Suprapubic skin (tissue), 4 donors: ENCODE data around the gene HID1. TPM values are rescaled to one million over a fixed set of nuclear protein-coding genes. Genes with fewer than 3 reads are reported as not detected.

Experiments used
- DNase-seq, 2 donors: peaks; one replicate each; pipeline ENCODE4 v3.0.0-alpha.2; 2019; ENCODE audit warnings: low spot score in 2 of 2
- H3K27ac ChIP-seq: fragments of 200-600 bp; sonication (generic); one replicate; pipeline ENCODE4 v1.5.1; 2019
- H3K27me3 ChIP-seq: fragments of 200-600 bp; sonication (generic); one replicate; pipeline ENCODE4 v1.5.1; 2019
- H3K36me3 ChIP-seq: fragments of 200-600 bp; sonication (generic); one replicate; pipeline ENCODE4 v1.5.1; 2019
- H3K4me1 ChIP-seq: fragments of 200-600 bp; sonication (generic); one replicate; pipeline ENCODE4 v1.5.1; 2019
- H3K4me3 ChIP-seq: fragments of 200-600 bp; sonication (generic); one replicate; pipeline ENCODE4 v1.5.1; 2019; ENCODE audit warnings: mild to moderate bottlenecking
- H3K9me3 ChIP-seq: fragments of 200-600 bp; sonication (generic); one replicate; pipeline ENCODE4 v1.5.1; 2019
- EP300 ChIP-seq: sonication (generic); formaldehyde crosslinking; IDR thresholded peaks from one replicate; pipeline ENCODE4 v1.6.1; 2017; ENCODE audit warnings: antibody characterized with exemption
- POLR2A ChIP-seq, 2 donors: fragments of 450-650 bp; IDR thresholded peaks; one replicate each; pipeline ENCODE4 v1.6.1; 2017; ENCODE audit warnings: antibody characterized with exemption in 2 of 2, mild to moderate bottlenecking in 2 of 2, moderate library complexity in 2 of 2
- POLR2AphosphoS5 ChIP-seq, 3 donors: sonication (generic); formaldehyde crosslinking; IDR thresholded peaks; one replicate each; pipeline ENCODE4 v1.6.1; 2017; ENCODE audit warnings: antibody characterized with exemption in 3 of 3
- WGBS: methylation state at CpG from one replicate; pipeline ENCODE4 v1.1.5; 2018; 5-methylcytosine and 5-hydroxymethylcytosine counted together
- total RNA-seq, 4 donors: library from RNA; depleted of rRNA; stranded (reverse); fragments of >200 nt; gene quantifications; one replicate each; pipeline ENCODE4 v1.1.0, GENCODE V29; 2016
- TF ChIP-seq, protein P1 (sequence below), 2 donors: fragments of 200-600 bp in 1 of 2; fragments of 450-650 bp in 1 of 2; sonication (generic) in 1 of 2; IDR thresholded peaks; one replicate each; pipeline ENCODE4 v1.5.1; 2016 to 2019; ENCODE audit warnings: antibody characterized with exemption in 2 of 2, mild to moderate bottlenecking in 1 of 2, moderate library complexity in 1 of 2

The HID1 gene
- total RNA-seq, 4 donors from 2014 or later = 3.4 to 13.7 (median 9.5) TPM

DNA sequence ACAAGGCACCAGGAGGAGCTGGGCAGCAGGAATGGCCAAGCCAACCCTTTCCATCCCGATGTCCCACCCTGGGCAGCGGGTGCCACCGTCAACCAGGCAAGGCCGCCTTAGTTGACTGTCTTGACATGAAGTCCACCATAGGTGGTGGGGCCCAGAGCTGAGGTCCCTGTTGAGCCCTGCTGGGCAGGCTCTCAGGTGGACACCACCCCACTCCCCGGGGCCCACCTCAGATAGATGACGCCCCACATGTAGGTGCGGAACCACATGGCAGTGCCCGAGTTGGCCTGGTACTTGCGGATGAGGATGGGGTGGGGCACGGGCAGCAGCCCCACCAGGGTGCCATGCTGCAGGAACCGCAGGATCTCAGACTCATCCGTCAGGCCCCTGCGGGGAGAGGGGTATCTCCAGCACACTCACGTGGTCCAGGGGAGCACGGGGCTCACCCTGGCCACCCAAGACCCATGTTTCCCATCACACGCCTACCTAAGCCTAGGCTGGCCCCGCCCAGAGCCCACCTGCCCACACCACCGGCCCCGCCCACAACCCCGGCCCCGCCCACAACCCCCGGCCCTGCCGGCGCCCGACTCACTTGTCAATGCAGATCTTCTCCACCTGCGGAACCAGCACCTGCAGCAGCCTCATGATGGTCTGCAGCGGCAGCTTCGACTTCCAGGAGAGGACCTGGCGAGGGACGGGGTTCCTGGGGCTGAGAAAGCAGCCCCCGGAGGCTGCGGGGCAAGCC, 20.7 kb downstream of the HID1 start:
- Histone ChIP-seq H3K27me3 (peaks cover 16% of the 10 kb centered on the region), H3K27ac (no peak overlapping the region), H3K4me3 (no peak overlapping the region), H3K4me1 (no peaks in the 10 kb centered on the region), H3K9me3 (no peaks in the 10 kb centered on the region), H3K36me3 (no peaks in the 10 kb centered on the region)
- no peak for DNase-seq
- 65% methylated on average over 22 of the region's 32 CpGs for WGBS
- no peak for TF ChIP-seq POLR2A (IDR thresholded peaks at IDR 0.05)
- TF ChIP-seq POLR2AphosphoS5 (IDR thresholded peaks at IDR 0.05) = no peak
- TF ChIP-seq, protein P1, sequence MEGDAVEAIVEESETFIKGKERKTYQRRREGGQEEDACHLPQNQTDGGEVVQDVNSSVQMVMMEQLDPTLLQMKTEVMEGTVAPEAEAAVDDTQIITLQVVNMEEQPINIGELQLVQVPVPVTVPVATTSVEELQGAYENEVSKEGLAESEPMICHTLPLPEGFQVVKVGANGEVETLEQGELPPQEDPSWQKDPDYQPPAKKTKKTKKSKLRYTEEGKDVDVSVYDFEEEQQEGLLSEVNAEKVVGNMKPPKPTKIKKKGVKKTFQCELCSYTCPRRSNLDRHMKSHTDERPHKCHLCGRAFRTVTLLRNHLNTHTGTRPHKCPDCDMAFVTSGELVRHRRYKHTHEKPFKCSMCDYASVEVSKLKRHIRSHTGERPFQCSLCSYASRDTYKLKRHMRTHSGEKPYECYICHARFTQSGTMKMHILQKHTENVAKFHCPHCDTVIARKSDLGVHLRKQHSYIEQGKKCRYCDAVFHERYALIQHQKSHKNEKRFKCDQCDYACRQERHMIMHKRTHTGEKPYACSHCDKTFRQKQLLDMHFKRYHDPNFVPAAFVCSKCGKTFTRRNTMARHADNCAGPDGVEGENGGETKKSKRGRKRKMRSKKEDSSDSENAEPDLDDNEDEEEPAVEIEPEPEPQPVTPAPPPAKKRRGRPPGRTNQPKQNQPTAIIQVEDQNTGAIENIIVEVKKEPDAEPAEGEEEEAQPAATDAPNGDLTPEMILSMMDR (IDR thresholded peaks at IDR 0.05) = no peak
- no peak for TF ChIP-seq EP300

DNA sequence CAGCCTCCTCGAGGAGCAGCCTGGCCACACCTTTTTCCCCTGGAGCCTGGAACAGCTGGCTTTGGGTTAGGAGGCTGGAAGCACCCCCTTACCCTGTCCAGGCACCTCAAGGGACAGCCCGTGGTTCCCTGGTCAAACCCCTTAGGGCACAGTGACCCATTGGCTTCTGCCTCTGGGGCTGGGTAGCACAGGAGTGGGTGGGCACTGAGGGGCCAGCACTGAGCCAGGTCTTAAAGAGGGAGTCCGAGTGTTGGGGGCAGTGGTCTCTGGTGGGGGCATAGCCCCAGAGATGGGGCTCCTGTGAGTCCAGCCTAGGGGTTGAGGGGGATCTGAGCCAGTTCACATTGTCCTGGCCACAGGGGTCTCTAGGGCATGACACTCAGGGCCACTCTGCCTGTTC, 21.5 kb downstream of the HID1 start:
- H3K27ac ChIP-seq = no peak overlapping the region
- no peak for DNase-seq

DNA sequence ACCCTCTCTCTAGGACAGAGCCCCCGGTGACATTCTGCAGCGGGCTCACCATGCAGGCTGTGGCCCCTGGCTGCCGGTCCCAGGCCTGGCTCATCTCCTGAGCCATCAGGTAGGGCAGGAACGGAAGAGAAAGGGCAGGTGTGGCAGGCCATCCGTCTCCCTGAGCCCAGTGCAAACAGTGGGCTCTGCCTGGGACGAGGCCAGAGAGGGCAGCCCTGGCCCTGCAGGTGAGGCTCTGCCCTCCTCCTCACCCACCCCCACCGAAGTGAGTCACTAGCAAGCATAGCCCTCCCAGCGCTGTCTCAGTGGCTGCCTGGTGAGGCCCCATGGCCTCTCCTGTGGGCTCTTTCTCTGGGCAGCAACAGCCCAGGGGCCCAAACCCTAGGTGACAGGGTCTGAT, 22.4 kb downstream of the HID1 start:
- Histone ChIP-seq H3K9me3 (no peaks in the 10 kb centered on the region), H3K4me1 (no peaks in the 10 kb centered on the region), H3K36me3 (no peaks in the 10 kb centered on the region), H3K4me3 (no peak overlapping the region), H3K27ac (no peak overlapping the region), H3K27me3 (peaks cover 22% of the 10 kb centered on the region)
- TF ChIP-seq EP300 = no peak
- no peak for TF ChIP-seq POLR2AphosphoS5 (IDR thresholded peaks at IDR 0.05)
- no peak for TF ChIP-seq POLR2A (IDR thresholded peaks at IDR 0.05)
- TF ChIP-seq, protein P1 (IDR thresholded peaks at IDR 0.05) = no peak
- WGBS = no CpG with 5 or more reads among the region's 8 CpGs
- DNase-seq = no peak

More for the DNA sequence above, 21.5 kb downstream of the HID1 start:
- TF ChIP-seq, protein P1 (IDR thresholded peaks at IDR 0.05) = no peak
- TF ChIP-seq POLR2A (IDR thresholded peaks at IDR 0.05) = no peak
- no peak for TF ChIP-seq EP300
- TF ChIP-seq POLR2AphosphoS5 (IDR thresholded peaks at IDR 0.05) = no peak
- 55% methylated on average over 2 of the region's 3 CpGs for WGBS
- Histone ChIP-seq H3K9me3 (no peaks in the 10 kb centered on the region), H3K4me1 (no peaks in the 10 kb centered on the region), H3K36me3 (no peaks in the 10 kb centered on the region), H3K27me3 (peaks cover 22% of the 10 kb centered on the region), H3K4me3 (no peak overlapping the region)

DNA sequence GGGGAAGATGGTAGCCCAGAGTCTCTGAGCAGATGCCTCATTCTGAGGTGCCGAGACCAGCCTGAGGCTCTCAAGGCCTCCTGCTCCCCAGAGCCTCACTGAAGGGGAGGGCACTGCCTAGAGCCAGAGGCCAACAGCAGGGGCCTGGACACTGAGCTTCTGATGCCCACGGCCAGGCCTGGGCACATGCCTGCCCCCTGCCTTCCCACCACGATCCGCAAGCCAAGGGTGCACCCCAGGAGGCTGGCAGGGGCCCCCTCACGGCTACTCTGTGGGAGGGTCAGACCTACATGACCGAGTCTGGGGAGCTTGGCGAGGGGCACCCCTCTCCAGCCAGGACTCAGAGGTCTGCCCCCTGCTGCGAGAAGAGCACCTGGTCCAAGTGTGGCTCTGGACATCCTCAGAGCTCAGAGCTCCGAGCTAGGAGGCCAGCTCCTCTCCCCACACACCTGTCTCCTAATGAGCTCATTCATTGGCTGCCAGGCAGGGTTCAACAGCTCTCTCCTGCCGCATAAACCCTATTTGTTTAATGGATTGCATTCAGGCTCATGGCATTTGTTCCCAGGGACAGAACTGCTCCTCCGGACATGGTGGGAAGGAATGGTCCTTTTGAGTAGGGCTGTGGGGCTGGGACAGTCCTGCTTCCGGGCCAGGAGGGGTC, 23.0 kb downstream of the HID1 start:
- WGBS = 72% methylated on average over 3 of the region's 12 CpGs
- no peaks in the 10 kb centered on the region for H3K36me3 ChIP-seq
- H3K27me3 ChIP-seq = peaks cover 22% of the 10 kb centered on the region
- no peaks in the 10 kb centered on the region for H3K4me1 ChIP-seq
- H3K27ac ChIP-seq = no peak overlapping the region
- no peak for DNase-seq
- no peak overlapping the region for H3K4me3 ChIP-seq
- no peaks in the 10 kb centered on the region for H3K9me3 ChIP-seq
- TF ChIP-seq POLR2A (IDR thresholded peaks at IDR 0.05) (no peak), POLR2AphosphoS5 (IDR thresholded peaks at IDR 0.05) (no peak), EP300 (no peak)
- TF ChIP-seq, protein P1 (IDR thresholded peaks at IDR 0.05) = no peak

DNA sequence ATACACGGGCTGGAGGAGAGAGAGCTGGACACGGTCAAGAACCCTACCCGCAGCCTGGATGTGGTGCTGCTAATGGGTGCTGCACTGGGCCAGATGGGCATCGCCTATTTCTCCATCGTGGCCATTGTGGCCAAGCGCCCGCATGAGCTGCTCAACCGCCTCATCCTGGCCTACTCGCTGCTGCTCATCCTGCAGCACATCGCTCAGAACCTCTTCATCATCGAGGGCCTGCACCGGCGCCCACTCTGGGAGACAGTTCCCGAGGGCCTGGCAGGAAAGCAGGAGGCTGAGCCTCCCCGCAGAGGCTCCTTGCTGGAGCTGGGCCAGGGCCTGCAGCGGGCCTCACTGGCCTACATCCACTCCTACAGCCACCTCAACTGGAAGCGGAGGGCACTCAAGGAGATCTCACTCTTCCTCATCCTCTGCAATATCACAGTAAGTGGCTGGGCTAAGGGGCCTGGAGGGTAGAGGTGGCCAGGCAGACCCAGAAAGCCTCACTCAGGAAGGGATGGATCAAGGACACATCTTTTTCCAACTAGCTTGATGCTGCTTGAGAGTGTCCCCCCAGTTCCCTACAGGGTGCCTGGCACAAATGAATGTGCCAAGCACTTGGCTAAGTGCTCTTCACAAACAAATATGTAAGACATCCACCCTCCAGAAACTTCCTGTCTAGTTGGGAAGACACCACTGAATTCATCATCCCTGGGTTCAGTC, 25.4 kb downstream of the HID1 start:
- TF ChIP-seq EP300 = no peak
- Histone ChIP-seq H3K27ac (no peak overlapping the region), H3K9me3 (no peaks in the 10 kb centered on the region), H3K4me1 (peaks cover 4% of the 10 kb centered on the region), H3K36me3 (no peaks in the 10 kb centered on the region), H3K27me3 (peaks cover 26% of the 10 kb centered on the region), H3K4me3 (no peak overlapping the region)
- DNase-seq = no peak
- WGBS = 100% methylated on average over 3 of the region's 17 CpGs
